Esophagus muscularis mucosa (tissue), 3 donors: ENCODE measurements around the gene MGAT4A.

ENCODE experiments used
- CTCF ChIP-seq, 3 experiments: fragments of 200-600 bp in 2 of 3; fragments of 450-650 bp in 1 of 3; sonication (generic) in 2 of 3; IDR thresholded peaks; one replicate each; pipeline ENCODE4 v1.5.1; 2017 to 2019; ENCODE audit warnings: antibody characterized with exemption in 3 of 3, mild to moderate bottlenecking in 2 of 3, moderate library complexity in 1 of 3
- POLR2A ChIP-seq: fragments of 450-650 bp; IDR thresholded peaks from one replicate; pipeline ENCODE4 v1.6.1; 2017; ENCODE audit warnings: antibody characterized with exemption, moderate library complexity, mild to moderate bottlenecking, low read depth
- POLR2AphosphoS5 ChIP-seq, 2 donors: sonication (generic); formaldehyde crosslinking; IDR thresholded peaks; one replicate each; pipeline ENCODE4 v1.6.1; 2017; ENCODE audit warnings: antibody characterized with exemption in 2 of 2

- no peak for TF ChIP-seq CTCF (IDR thresholded peaks at IDR 0.05)
- no peak for TF ChIP-seq POLR2AphosphoS5 (IDR thresholded peaks at IDR 0.05)
- no peak for TF ChIP-seq POLR2A
Measured at GRCh38 chr2:98759827-98760625, 29.1 kb upstream of the MGAT4A start.
